HCEC 1CT (cell line): ENCODE measurements around the gene ZBTB7C.

Experiments used
- DNase-seq: peaks from one replicate; pipeline ENCODE4 v3.0.0-alpha.2; 2017

ZBTB7C gene

DNA sequence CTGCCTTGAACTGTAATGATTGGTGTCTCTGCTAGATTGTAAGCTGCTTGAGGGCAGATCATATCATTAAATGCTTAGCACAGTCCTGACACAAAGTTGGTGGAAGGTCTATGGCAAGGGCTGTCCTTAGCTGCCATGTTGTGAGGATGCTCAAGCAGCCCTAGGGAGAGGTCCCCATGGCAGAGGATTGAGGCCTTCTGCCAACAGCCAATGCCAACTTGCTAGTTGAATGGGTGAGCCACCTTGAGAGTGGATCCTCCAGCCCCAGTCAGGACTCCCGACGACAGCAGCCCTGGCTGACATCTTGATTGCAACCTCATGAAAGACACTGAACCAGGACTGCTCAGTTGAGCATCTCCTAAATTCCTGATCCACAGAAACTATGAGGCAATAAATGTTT, 363.4 kb downstream of the ZBTB7C start:
- no peak for DNase-seq

DNA sequence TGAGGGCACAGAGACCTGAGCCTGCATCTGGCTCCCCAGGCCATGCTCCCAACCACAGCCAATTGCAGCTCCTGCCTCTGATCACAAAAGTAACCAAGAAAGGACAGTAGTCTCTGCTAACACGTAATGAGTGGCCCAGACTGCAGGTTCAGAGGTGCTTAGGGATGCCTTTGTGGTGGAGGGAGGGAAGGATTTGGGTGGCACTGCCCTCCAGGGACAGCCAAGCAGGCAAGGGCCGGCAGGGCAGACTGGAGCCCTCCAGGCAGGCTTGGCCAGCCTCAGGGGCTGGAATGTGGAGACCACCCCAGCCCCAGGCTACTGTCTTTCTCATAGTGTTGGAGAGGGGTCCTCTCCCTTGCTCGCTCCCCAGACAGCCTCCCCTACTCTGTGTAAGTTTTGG, 364.2 kb downstream of the ZBTB7C start:
- no peak for DNase-seq

DNA sequence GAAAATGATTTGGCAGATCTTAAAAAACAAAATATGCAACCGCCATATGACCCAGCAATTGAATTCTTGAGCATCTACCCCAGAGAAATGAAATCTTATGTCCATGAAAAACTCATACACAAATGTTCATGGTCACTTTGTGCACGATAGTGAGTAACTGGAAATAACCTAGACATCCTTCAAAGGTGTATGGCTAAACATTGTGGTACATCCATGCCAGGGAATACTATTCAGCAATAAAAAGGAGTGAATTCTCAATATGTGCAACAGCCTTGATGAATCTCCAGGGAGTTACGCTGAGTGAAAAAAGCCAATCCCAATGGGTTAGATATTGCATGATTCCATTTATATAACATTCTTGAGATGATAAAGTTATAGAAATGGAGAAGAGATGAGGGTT, 366.0 kb downstream of the ZBTB7C start:
- no peak for DNase-seq

DNA sequence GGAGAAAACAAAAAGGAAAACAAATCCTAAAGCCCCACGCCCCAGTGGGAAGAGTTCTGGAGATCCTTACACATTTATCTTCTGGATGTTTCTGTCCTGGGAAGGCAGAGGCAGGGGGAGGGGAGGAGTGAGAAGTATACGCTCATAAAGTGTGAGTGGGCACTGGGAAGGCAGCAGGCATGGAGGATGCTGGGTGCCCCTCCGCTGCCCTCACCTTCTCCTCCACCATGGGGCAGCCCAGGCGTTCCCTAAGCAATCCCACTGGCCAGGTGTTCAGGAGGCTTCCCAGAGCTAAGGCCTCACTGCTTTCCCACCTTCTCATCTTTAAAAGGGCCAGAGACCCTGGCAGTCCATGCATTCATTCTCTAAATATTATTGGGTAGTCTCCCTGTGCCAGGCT, 366.8 kb downstream of the ZBTB7C start:
- DNase-seq: no peak

- no peak for DNase-seq
Measured at GRCh38 chr18:48040457-48041110, 368.6 kb downstream of the ZBTB7C start.

- DNase-seq: no peak
Measured at GRCh38 chr18:48039769-48040215, 369.4 kb downstream of the ZBTB7C start.

- DNase-seq: no peak
Measured at GRCh38 chr18:48038636-48039035, 370.5 kb downstream of the ZBTB7C start.

DNA sequence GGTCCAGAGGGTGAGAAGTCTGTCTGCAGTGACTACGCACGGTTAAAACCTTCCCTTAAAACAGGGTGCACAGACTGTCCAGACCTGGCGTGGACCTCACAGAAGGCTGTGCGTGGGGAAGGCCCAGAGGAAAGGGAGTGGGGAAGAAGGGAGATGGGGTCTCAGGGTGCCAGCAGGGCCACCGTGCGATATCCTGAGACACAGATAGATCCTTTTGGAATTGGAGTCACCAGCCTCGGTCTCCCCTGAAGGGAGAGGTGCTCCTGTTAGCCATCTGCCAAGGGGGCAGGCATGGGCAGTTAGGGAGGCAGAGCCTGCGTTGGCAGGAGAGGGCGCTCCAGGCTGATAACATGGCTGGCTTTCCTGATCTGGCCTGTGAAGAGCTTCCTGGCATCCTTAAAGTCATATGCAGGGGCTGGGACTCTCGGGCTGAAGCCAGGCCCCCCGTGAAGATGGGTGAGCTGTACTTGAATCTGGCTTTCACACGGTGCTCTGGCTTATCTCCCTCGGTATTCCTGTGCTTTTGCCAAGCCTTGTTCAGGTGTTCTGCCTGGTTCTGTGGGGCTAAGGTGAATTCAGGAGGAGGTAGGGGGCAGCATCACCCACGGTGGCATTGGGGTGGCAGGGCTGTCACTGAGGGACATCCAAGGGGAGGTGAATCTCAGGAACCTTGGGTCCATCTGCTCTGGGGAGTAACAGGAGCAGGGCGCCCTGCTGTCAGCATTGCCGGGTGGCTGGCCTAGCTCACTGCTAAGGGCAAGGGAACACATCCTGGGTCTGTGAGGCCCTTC, 371.5 kb downstream of the ZBTB7C start:
- DNase-seq: no peak

DNA sequence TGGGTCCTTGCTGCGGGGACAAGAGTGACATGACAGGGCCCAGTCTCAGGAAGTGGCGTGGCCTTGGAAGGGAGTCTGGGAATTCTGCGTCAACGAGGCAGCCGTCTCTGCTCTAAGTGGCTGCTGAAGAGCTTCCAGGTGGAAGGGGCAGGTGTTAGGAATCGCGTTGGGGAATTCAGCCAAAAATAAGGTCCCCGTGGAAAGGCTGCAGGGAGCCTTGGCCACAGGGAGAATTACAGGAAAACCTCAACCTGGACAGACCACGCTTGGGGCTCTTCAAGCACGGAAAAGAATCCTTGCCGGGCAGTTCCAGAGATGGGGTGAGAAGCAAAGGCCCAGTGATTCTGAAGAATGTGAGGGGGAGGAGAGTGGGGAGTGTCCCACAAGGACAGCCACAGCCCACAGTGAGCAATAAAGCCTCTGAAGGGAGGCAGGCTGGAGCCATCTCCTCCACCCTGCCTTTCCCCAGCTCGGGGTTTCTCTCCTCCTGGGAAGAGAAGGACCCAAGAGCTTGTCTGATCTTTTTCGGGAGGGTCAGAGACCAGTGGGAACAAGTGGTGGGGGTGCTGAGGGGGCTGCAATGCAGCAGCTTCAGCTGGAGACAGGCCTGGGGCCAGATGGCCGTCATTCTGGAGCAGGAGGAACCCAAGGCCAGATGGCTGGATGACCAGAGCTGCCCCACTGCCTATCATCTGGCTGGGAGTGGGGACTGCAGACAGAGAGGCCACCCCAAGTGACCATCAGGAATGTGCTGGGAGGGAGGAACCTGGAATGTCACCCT, 372.4 kb downstream of the ZBTB7C start:
- no peak for DNase-seq

DNA sequence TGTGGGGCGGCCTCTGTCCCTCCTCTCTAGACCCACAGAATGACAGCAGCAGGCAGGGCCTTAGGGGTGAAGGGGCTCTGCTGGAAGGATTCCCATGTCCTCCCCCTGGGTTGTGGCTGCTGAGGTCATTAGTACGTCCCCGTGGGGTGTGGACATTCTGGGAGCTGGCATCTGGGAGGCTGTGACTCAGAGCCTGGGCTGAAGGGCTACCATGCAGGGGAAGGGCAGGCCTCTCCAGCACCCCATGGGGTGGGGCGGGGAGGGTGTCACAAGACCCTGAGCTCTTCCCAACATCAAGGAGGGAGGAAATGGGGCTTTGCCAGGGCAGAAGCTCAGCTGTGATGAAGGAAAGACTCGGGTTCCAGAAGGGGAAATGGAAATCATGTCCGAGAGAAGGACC, 373.0 kb downstream of the ZBTB7C start:
- no peak for DNase-seq

GRCh38 chr18:48035556-48035860, 373.7 kb downstream of the ZBTB7C start:
- DNase-seq: no peak

GRCh38 chr18:48034651-48035555, 374.3 kb downstream of the ZBTB7C start:
- no peak for DNase-seq

DNA sequence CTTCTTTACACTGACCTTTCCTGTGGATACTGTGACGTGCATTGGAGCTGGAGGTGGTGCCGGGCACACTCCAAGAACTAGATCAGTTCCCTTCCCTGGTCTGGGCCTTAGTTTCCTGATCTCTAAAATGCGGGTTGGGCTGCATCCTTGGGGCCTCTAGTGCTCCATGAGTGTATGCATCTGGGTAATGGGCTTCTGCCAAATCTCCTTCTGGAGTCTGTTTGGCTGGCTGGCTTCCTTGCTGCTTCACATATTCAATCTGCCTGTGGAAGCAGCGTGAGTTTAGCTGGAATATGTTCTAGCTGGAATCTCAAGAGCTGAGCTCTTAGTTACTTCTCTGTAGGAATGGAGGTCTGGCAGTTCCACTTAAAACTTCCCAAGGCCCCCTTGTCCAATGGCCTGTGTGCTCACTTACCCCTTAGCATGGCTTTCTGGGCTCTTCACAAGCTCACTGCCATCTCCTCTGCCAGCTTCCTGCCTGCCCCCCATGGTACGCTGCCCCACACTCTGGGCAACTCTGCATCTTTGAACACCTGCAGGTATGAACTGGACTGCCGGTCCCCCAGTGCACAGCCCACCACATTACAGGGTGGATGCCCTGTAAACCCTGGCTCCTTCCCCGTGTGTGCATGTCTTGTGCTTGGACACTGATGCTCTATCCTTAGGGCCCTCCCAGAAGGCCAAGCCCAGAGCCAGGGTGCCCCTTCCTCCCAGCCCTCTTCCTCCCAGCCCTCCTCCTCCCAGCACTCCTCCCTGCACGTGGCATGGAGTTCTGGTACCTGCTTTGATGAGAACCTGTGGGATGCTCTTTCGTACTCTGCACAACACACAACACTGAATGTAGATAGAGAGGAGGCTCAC, 375.2 kb downstream of the ZBTB7C start:
- DNase-seq: no peak

GRCh38 chr18:48032876-48033789, 376.1 kb downstream of the ZBTB7C start:
- peak; percentile 46 for DNase-seq

GRCh38 chr18:48031641-48032040, 377.5 kb downstream of the ZBTB7C start:
- no peak for DNase-seq

DNA sequence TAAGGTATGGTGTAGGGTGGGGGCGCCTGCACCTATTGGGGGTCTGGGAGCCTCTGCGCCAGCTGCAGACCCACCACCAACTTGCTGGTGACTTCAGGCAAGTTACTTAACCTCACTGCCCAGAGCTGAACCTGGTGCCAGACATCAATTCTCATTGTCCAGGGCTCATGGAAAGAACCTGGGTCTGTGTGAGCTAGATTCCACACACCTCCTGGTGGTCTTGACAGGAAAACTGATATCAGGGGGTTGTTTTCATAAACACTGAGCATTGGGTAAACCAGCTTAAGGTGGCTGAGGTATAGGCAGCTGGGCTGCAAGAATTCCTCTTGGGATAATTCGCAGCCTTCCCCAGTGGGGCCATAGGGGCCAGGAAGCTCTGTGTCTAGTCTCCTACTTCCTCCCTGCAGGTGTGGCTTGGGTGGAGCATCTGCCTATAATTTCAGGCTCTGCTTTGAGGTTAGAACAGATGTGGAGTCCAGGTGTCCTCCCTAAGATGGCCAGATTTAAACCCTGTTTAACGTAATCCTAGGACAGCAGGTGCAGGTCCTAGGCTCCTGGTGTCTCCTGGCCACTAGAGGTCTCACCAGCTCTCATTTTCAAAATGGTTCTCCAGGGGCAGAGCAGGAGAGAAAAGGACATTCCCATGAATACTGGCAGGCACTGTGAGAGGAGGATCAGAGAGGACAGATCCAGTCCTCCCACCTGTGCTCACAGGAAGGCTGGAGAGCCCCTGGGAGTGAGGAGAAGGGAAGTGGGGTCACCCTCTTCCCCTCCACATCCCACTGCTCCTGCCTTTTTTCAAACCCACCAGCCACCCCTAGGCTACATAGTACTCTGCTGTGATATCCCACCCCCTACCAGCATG, 378.3 kb downstream of the ZBTB7C start:
- DNase-seq: peak; percentile 16

DNA sequence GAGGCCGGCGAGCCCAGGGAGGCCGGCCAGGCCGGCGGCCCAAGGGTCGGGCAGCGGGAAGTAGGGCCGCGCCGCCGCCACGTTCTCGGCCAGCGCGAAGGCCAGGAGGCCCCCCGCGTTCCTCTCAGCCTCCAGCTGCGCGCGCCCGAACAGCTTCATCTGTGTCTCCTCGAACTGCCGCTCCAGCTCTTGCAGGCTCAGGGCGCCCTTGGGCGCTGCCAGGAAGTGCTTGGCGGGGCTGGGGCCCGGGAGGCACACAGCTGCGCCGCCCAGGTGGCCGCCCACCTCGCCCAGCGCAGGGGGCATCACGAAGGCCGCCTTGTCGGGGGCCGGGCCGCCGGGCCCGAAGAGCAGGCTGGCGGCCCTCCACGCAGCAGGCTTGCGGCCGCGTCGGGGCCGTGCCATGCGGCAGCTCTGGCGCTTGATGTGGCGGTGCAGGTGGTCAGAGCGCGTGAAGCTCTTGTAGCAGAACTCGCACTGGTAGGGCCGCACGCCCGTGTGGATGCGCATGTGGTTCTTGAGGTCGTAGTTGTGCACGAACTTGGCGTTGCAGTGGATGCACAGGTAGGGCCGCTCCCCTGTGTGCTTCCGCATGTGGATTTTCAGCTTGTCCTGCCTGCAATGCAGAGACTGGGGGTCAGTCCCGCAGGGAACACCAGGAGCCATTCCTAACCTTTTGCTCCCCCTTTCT, 379.7 kb downstream of the ZBTB7C start:
- DNase-seq: no peak

GRCh38 chr18:48028696-48029095, 380.5 kb downstream of the ZBTB7C start:
- DNase-seq: no peak

DNA sequence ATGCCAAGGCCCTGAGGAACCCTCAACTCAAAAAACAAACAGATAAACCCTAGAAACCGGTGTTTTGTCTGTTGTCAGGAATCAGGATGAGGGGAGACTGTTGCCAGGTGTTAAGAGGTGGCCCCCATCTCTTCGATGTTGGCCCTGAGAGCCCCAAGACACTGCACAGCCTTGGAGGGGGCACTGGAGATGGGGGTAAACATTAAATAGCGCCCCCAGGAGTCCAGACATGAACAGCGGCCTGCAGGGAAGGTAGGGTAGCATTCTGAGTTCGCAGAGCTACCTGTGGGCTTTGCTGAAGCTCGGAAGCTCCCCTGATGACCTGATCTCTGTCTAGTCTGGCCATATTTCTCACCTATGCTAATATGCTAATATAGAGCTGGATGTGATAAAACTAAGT, 381.1 kb downstream of the ZBTB7C start:
- DNase-seq: no peak
